DOHH2 (cell line): ENCODE data around the gene EYA2.
"Not testable (repeated sequence)": the region's sequence is repeated elsewhere in the genome, so short reads cannot be mapped to it uniquely, and the experiment has no call there.

ENCODE experiments used
- EZH2phosphoT487 ChIP-seq: fragments of 200-600 bp; sonication (generic); IDR thresholded peaks from 2 replicates; pipeline ENCODE4 v1.6.1; 2017; ENCODE audit warnings: borderline replicate concordance, mild to moderate bottlenecking, antibody characterized with exemption, low read length, moderate library complexity, mixed read lengths
- TF ChIP-seq, protein P1 (sequence below): fragments of 200-600 bp; sonication (generic); IDR thresholded peaks from one replicate; pipeline ENCODE4 v1.5.1; 2014; ENCODE audit warnings: antibody characterized with exemption, mild to moderate bottlenecking, low read depth, low read length; ENCODE audit not compliant: poor library complexity, severe bottlenecking

DNA sequence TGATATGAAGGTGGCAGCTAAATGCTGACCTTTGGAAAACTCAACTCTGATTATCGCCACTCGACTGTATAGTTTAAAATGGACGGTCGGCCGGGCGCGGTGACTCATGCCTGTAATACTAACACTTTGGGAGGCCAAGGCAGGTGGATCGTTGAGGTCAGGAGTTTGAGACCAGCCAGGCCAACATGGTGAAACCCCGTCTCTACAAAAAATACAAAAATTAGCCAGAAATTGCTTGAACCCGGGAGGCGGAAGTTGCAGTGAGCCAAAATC is 310.1 kb downstream of the EYA2 start:
- TF ChIP-seq, protein P1, sequence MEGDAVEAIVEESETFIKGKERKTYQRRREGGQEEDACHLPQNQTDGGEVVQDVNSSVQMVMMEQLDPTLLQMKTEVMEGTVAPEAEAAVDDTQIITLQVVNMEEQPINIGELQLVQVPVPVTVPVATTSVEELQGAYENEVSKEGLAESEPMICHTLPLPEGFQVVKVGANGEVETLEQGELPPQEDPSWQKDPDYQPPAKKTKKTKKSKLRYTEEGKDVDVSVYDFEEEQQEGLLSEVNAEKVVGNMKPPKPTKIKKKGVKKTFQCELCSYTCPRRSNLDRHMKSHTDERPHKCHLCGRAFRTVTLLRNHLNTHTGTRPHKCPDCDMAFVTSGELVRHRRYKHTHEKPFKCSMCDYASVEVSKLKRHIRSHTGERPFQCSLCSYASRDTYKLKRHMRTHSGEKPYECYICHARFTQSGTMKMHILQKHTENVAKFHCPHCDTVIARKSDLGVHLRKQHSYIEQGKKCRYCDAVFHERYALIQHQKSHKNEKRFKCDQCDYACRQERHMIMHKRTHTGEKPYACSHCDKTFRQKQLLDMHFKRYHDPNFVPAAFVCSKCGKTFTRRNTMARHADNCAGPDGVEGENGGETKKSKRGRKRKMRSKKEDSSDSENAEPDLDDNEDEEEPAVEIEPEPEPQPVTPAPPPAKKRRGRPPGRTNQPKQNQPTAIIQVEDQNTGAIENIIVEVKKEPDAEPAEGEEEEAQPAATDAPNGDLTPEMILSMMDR: not testable (repeated sequence)
- not testable (repeated sequence) for TF ChIP-seq EZH2phosphoT487
